ENCODE results near the gene PCSK6. TPM values are rescaled to one million over a fixed set of nuclear protein-coding genes. Genes with fewer than 3 reads are reported as not detected.

Gene PCSK6
- total RNA-seq, 1 experiment from 2014 or later = 69.5 TPM

DNA sequence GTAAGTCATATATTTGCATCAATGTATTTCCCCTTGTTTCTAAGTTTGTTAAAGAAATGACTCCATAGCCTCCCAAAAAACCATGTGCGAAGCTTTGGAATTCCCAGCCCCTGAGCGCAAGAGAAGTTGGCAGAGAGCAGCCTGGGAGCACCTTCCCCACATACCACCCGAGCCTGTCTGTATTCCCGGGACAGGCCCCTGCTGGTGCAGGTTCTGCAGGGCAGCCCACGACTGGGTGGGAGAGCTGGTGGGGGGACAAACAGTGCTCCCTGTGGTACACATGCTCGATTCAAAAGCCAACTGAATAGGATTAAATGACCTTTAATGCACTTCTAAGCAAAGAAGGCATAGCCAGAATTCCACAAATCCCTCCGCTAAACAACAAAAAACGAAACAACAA, 119.8 kb downstream of the PCSK6 start:
- no TSS peak for BruUV-seq (replicated peaks)
- no peak overlapping the region for H3K4me3 Mint-ChIP-seq (ENCODE audit: unreplicated experiment)
- H3K9me3 ChIP-seq = no peaks in the 10 kb centered on the region
- TF ChIP-seq, protein P1, sequence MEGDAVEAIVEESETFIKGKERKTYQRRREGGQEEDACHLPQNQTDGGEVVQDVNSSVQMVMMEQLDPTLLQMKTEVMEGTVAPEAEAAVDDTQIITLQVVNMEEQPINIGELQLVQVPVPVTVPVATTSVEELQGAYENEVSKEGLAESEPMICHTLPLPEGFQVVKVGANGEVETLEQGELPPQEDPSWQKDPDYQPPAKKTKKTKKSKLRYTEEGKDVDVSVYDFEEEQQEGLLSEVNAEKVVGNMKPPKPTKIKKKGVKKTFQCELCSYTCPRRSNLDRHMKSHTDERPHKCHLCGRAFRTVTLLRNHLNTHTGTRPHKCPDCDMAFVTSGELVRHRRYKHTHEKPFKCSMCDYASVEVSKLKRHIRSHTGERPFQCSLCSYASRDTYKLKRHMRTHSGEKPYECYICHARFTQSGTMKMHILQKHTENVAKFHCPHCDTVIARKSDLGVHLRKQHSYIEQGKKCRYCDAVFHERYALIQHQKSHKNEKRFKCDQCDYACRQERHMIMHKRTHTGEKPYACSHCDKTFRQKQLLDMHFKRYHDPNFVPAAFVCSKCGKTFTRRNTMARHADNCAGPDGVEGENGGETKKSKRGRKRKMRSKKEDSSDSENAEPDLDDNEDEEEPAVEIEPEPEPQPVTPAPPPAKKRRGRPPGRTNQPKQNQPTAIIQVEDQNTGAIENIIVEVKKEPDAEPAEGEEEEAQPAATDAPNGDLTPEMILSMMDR (IDR thresholded peaks at IDR 0.05; ENCODE audit: insufficient read depth in 1 of 2, low read depth in 1 of 2, low read length in 1 of 2, severe bottlenecking in 1 of 2, unreplicated experiment in 1 of 2) = no peak
- CTCF ChIA-PET = no interaction called here
- no peaks in the 10 kb centered on the region for H3K4me1 Mint-ChIP-seq (ENCODE audit: low read depth, unreplicated experiment)
- no peak overlapping the region for H3K4me3 ChIP-seq (ENCODE audit: low read depth, low read length)
- intact Hi-C loops (cut with micrococcal nuclease; ENCODE audit: unreplicated experiment) = no loop called here
- H3K36me3 Mint-ChIP-seq (ENCODE audit: insufficient read depth, unreplicated experiment) = peaks cover 30% of the 10 kb centered on the region
- POLR2A ChIA-PET = no interaction called here
- no peaks in the 10 kb centered on the region for H3K27me3 Mint-ChIP-seq (ENCODE audit: insufficient read depth, unreplicated experiment)
- H3K9me3 Mint-ChIP-seq (ENCODE audit: unreplicated experiment) = no peaks in the 10 kb centered on the region
- H3K36me3 ChIP-seq (ENCODE audit: control insufficient read depth, insufficient read depth, low read length) = no peaks in the 10 kb centered on the region
- no peak for DNase-seq
- no peaks in the 10 kb centered on the region for H3K27me3 ChIP-seq (replicated peaks; ENCODE audit: control insufficient read depth, insufficient read depth, low read length)
- no peak overlapping the region for H3K27ac Mint-ChIP-seq (ENCODE audit: unreplicated experiment)
- H3K4me1 ChIP-seq = no peaks in the 10 kb centered on the region

DNA sequence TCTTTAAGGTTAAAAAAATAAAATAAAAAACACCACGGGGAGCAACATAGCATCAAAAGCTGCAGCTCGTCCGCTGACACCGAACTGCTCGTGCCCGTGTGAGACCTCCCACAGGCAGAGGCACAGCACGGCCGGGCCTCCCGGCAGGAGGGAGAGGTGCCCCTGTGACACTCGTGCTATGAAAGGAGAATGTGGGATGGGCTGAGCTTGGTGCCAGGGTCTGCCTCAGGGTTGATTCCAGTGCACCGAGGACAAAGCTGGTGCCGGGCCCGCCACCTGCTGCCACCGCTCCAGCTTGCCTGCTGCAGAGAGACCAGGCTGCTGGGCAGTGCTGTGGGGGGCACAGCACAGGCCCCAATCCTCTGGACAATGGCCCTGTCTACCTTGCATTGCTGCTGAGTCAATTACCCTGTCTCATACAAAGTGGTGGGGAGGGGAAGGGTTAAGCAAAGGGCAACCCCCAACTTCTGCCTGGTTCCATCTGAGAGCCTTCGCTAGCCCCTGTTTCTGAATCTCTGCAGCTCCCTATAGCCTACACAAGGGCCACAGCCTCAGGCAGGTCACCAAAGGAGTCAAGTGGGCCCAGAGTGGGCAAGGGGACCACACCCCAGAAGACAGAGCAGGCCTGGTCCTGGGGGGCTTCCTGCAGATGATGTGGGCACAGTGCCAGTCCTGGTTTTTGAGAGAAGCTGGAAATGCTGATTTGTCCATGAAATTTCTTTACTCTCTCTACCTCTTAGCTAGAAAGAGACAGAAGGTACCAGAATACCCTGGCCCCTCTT, 120.5 kb downstream of the PCSK6 start:
- H3K4me1 Mint-ChIP-seq (ENCODE audit: low read depth, unreplicated experiment) = no peaks in the 10 kb centered on the region
- ChIA-PET POLR2A (no interaction called here), CTCF (no interaction called here)
- no peaks in the 10 kb centered on the region for H3K27me3 ChIP-seq (replicated peaks; ENCODE audit: control insufficient read depth, insufficient read depth, low read length)
- TF ChIP-seq, protein P1 (IDR thresholded peaks at IDR 0.05; ENCODE audit: insufficient read depth in 1 of 2, low read depth in 1 of 2, low read length in 1 of 2, severe bottlenecking in 1 of 2, unreplicated experiment in 1 of 2) = no peak
- no peaks in the 10 kb centered on the region for H3K4me1 ChIP-seq
- H3K4me3 ChIP-seq (ENCODE audit: low read depth, low read length) = no peak overlapping the region
- H3K4me3 Mint-ChIP-seq (ENCODE audit: unreplicated experiment) = no peak overlapping the region
- H3K9me3 Mint-ChIP-seq (ENCODE audit: unreplicated experiment) = no peaks in the 10 kb centered on the region
- H3K27me3 Mint-ChIP-seq (ENCODE audit: insufficient read depth, unreplicated experiment) = no peaks in the 10 kb centered on the region
- peaks cover 30% of the 10 kb centered on the region for H3K36me3 Mint-ChIP-seq (ENCODE audit: insufficient read depth, unreplicated experiment)
- H3K9me3 ChIP-seq = no peaks in the 10 kb centered on the region
- no peak for DNase-seq
- intact Hi-C loops (cut with micrococcal nuclease; ENCODE audit: unreplicated experiment) = no loop called here
- no peak overlapping the region for H3K27ac Mint-ChIP-seq (ENCODE audit: unreplicated experiment)
- BruUV-seq (replicated peaks) = no TSS peak
- no peaks in the 10 kb centered on the region for H3K36me3 ChIP-seq (ENCODE audit: control insufficient read depth, insufficient read depth, low read length)

DNA sequence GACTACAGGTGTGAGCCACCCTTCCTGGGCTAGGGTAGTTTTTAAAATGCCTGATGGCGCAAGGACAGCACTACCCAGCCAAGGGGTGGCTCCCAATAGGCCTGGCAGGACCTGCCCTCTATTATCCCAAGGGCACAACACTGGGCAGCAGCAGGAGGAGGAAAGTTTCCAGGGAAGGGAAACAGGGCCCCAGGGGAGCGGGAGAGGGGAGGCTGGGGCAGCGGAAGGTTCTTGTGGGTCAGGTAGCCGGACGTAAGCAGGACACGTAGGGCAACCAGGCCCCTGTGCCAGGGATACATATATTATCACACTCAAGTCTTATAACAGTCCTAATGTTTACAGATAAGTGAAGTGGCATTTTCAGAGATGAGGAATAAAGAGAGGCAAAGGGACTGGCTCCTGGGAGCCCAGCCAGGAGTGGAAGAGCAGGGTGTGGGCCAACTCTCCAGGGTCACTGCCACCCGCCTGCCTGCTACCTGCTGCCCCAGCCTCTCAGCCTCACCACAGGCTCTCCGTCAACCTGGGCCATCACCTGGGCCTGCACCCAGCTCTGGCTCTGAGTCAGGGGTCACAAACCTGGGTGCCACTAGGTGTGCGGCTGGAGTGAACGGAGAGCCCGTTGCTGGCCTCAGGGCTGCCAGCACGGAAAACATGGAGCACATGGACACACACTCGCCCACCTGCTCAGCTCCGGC, 121.3 kb downstream of the PCSK6 start:
- no peak overlapping the region for H3K27ac Mint-ChIP-seq (ENCODE audit: unreplicated experiment)
- no peak for DNase-seq
- Histone ChIP-seq H3K36me3 (ENCODE audit: control insufficient read depth, insufficient read depth, low read length) (no peaks in the 10 kb centered on the region), H3K9me3 (no peaks in the 10 kb centered on the region), H3K4me3 (ENCODE audit: low read depth, low read length) (no peak overlapping the region), H3K27me3 (replicated peaks; ENCODE audit: control insufficient read depth, insufficient read depth, low read length) (no peaks in the 10 kb centered on the region), H3K4me1 (no peaks in the 10 kb centered on the region)
- H3K27me3 Mint-ChIP-seq (ENCODE audit: insufficient read depth, unreplicated experiment) = no peaks in the 10 kb centered on the region
- POLR2A ChIA-PET = no interaction called here
- no TSS peak for BruUV-seq (replicated peaks)
- intact Hi-C loops (cut with micrococcal nuclease; ENCODE audit: unreplicated experiment) = no loop called here
- TF ChIP-seq, protein P1 (IDR thresholded peaks at IDR 0.05; ENCODE audit: insufficient read depth in 1 of 2, low read depth in 1 of 2, low read length in 1 of 2, severe bottlenecking in 1 of 2, unreplicated experiment in 1 of 2) = no peak
- no peaks in the 10 kb centered on the region for H3K4me1 Mint-ChIP-seq (ENCODE audit: low read depth, unreplicated experiment)
- CTCF ChIA-PET = no interaction called here
- no peaks in the 10 kb centered on the region for H3K9me3 Mint-ChIP-seq (ENCODE audit: unreplicated experiment)
- peaks cover 30% of the 10 kb centered on the region for H3K36me3 Mint-ChIP-seq (ENCODE audit: insufficient read depth, unreplicated experiment)
- H3K4me3 Mint-ChIP-seq (ENCODE audit: unreplicated experiment) = no peak overlapping the region

Measured in Caco-2 (cell line).